ENCODE measurements around the gene TSPAN9.

DNA sequence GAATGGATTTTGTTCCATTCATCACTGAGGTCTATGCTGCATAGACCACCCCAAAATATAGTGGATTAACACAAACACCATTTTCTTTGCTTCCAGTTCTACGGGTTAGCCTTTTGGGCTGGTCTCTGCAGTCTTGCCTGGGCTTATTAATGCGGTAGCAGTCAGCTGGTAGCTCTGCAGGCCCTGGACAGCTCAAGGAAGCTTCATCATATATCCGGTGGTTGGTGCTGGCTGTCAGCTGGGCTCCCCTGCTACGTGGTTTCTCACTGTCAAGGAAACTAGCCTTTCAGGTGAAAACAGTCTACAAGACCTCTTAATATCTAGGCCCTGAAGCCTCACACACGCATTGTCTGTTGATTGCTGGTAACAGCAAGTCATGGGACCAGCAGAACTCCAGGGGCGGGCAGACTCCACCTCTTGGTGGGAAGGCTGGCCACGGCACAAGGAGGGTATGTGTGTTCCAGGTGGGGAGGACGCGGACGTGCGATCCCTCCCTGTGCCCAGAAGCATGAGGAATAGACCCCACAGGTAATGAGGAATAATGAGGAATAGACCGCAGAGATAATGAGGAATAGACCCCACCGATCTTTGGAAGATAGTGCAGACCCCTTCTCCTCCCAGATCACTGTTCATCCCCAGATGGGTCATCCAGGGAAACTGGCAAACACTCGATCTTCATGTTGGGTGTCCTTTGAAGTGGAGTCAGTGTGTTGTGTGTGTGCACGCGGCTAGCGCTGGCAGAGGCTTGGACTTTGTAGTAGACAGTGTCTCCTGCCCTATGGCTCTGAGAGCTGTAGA lies 13.3 kb downstream of the TSPAN9 start:
- no peak for TF ChIP-seq USF1 (IDR thresholded peaks at IDR 0.05; ENCODE audit: borderline replicate concordance, low read depth)
- TF ChIP-seq, protein P1, sequence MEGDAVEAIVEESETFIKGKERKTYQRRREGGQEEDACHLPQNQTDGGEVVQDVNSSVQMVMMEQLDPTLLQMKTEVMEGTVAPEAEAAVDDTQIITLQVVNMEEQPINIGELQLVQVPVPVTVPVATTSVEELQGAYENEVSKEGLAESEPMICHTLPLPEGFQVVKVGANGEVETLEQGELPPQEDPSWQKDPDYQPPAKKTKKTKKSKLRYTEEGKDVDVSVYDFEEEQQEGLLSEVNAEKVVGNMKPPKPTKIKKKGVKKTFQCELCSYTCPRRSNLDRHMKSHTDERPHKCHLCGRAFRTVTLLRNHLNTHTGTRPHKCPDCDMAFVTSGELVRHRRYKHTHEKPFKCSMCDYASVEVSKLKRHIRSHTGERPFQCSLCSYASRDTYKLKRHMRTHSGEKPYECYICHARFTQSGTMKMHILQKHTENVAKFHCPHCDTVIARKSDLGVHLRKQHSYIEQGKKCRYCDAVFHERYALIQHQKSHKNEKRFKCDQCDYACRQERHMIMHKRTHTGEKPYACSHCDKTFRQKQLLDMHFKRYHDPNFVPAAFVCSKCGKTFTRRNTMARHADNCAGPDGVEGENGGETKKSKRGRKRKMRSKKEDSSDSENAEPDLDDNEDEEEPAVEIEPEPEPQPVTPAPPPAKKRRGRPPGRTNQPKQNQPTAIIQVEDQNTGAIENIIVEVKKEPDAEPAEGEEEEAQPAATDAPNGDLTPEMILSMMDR (IDR thresholded peaks at IDR 0.05): no peak

Measured in SK-N-SH (cell line).